HEK293 (cell line): ENCODE data around the gene HOXB9.

Experiments used
- CTCF ChIA-PET: fragments of 350-600 bp; formaldehyde crosslinking; extraction: SDS; loops from one replicate; lab custom pipeline; 2021; ENCODE audit warnings: antibody characterized with exemption; lab: Yijun Ruan, JAX
- POLR2A ChIA-PET: fragments of 300-600 bp; formaldehyde crosslinking; extraction: SDS; loops from one replicate; lab custom pipeline; 2020; ENCODE audit warnings: antibody characterized with exemption, inconsistent platforms; lab: Yijun Ruan, JAX
- H3K27ac ChIP-seq: fragments of 200-500 bp; sonication (Bioruptor generic); 2 replicates; pipeline ENCODE4 v1.5.1; 2014; ENCODE audit warnings: low read depth, low read length, control low read depth, inconsistent platforms; ENCODE audit errors: extremely low read depth
- H3K36me3 ChIP-seq, 2 experiments: fragments of 200-500 bp in 1 of 2; sonication (Bioruptor generic) in 1 of 2; 1 replicate in 1 of 2; 2 replicates in 1 of 2; pipeline ENCODE4 v1.5.1; 2014 to 2017; ENCODE audit warnings: inconsistent platforms in 2 of 2, low read length in 2 of 2; ENCODE audit not compliant: control insufficient read depth in 2 of 2, insufficient read depth in 1 of 2
- H3K4me1 ChIP-seq: fragments of 200-500 bp; sonication (Bioruptor generic); 2 replicates; pipeline ENCODE4 v1.5.1; 2014; ENCODE audit warnings: mild to moderate bottlenecking, low read length, inconsistent platforms; ENCODE audit not compliant: control insufficient read depth, insufficient read depth
- H3K4me3 ChIP-seq: 2 replicates; pipeline ENCODE4 v1.5.1; 2011; ENCODE audit warnings: low read depth, mild to moderate bottlenecking, control low read depth, low read length, moderate library complexity
- H3K9me3 ChIP-seq: fragments of 200-500 bp; sonication (Bioruptor generic); 2 replicates; pipeline ENCODE4 v1.5.1; 2014; ENCODE audit warnings: low read depth, low read length, inconsistent platforms; ENCODE audit not compliant: control insufficient read depth, insufficient read depth
- ELK4 ChIP-seq: IDR thresholded peaks from 2 replicates; pipeline ENCODE4 v1.6.1; 2011; ENCODE audit warnings: mild to moderate bottlenecking, low read depth, low read length, borderline replicate concordance
- GLIS1 ChIP-seq: fragments of 450-650 bp; formaldehyde crosslinking; IDR thresholded peaks from 2 replicates; pipeline ENCODE4 v1.5.1; 2016; ENCODE audit warnings: missing biosample characterization, missing genetic modification characterization
- KLF16 ChIP-seq: fragments of 450-650 bp; formaldehyde crosslinking; IDR thresholded peaks from 2 replicates; pipeline ENCODE4 v1.5.1; 2017; ENCODE audit warnings: missing biosample characterization, missing genetic modification characterization
- PRDM1 ChIP-seq: fragments of 450-650 bp; formaldehyde crosslinking; IDR thresholded peaks from 2 replicates; pipeline ENCODE4; 2016; ENCODE audit warnings: missing biosample characterization, missing genetic modification characterization
- PRDM4 ChIP-seq: fragments of 450-650 bp; formaldehyde crosslinking; IDR thresholded peaks from 2 replicates; pipeline ENCODE4 v1.5.1; 2017; ENCODE audit warnings: missing biosample characterization, missing genetic modification characterization
- ZBTB44 ChIP-seq: fragments of 450-650 bp; IDR thresholded peaks from 2 replicates; pipeline ENCODE4 v1.5.1; 2018; ENCODE audit warnings: missing biosample characterization, mild to moderate bottlenecking, missing genetic modification characterization
- ZIC2 ChIP-seq: fragments of 450-650 bp; formaldehyde crosslinking; IDR thresholded peaks from 2 replicates; pipeline ENCODE4 v1.5.1; 2016; ENCODE audit warnings: missing biosample characterization, missing genetic modification characterization
- ZNF211 ChIP-seq: fragments of 450-650 bp; formaldehyde crosslinking; IDR thresholded peaks from 2 replicates; pipeline ENCODE4 v1.5.1; 2016; ENCODE audit warnings: low read depth, missing biosample characterization, missing genetic modification characterization
- ZNF292 ChIP-seq: fragments of 450-650 bp; formaldehyde crosslinking; IDR thresholded peaks from 2 replicates; pipeline ENCODE4 v1.5.1; 2016; ENCODE audit warnings: low read depth, missing biosample characterization, missing genetic modification characterization, borderline replicate concordance
- ZNF302 ChIP-seq: fragments of 450-650 bp; formaldehyde crosslinking; IDR thresholded peaks from 2 replicates; pipeline ENCODE4 v1.5.1; 2016; ENCODE audit warnings: missing biosample characterization, missing genetic modification characterization, low read depth
- ZNF366 ChIP-seq: fragments of 450-650 bp; formaldehyde crosslinking; conservative IDR thresholded peaks from 2 replicates; pipeline ENCODE4 v1.5.1; 2016; ENCODE audit warnings: missing biosample characterization, missing genetic modification characterization
- ZNF449 ChIP-seq: fragments of 450-650 bp; formaldehyde crosslinking; IDR thresholded peaks from 2 replicates; pipeline ENCODE4 v1.5.1; 2017; ENCODE audit warnings: missing biosample characterization, mild to moderate bottlenecking, missing genetic modification characterization, moderate library complexity
- ZNF530 ChIP-seq: fragments of 450-650 bp; formaldehyde crosslinking; IDR thresholded peaks from 2 replicates; pipeline ENCODE4 v1.5.1; 2016; ENCODE audit warnings: low read depth, missing biosample characterization, missing genetic modification characterization
- ZNF600 ChIP-seq: fragments of 450-650 bp; formaldehyde crosslinking; IDR thresholded peaks from 2 replicates; pipeline ENCODE4 v1.5.1; 2016; ENCODE audit warnings: missing biosample characterization, missing genetic modification characterization

The HOXB9 gene

GRCh38 chr17:48633266-48633677 is 7.1 kb upstream of the HOXB9 start (continued):
- TF ChIP-seq ELK4, result no peak

GRCh38 chr17:48632579-48633265 is 6.6 kb upstream of the HOXB9 start:
- H3K4me3 ChIP-seq, result no peak overlapping the region
- ChIA-PET CTCF (interaction anchor here (0.7 to 1.9 kb wide), 5 partner anchors 20 to 324 kb away, joined by 3 to 5 read pairs (median 3); no protein-coding TSS in a partner anchor), POLR2A (no interaction called here)
- no peaks in the 10 kb centered on the region for H3K4me1 ChIP-seq
- no peak for TF ChIP-seq ZBTB44 (tag by site-specific recombination)
- TF ChIP-seq PRDM1 (tag by site-specific recombination), result peak; percentile 89
- no peak for TF ChIP-seq ZNF211 (tag by site-specific recombination)
- no peak for TF ChIP-seq KLF16 (tag by site-specific recombination)
- no peak for TF ChIP-seq ZNF292 (tag by site-specific recombination)
- TF ChIP-seq ZNF600 (tag by site-specific recombination), result 0 out of 2 replicates have a peak, but pooled peaks have one; percentile 9
- no peak for TF ChIP-seq ZNF302 (tag by site-specific recombination)
- TF ChIP-seq ZNF366 (tag by site-specific recombination), result no peak
- no peak for TF ChIP-seq GLIS1 (tag by site-specific recombination)
- H3K9me3 ChIP-seq, result no peaks in the 10 kb centered on the region
- no peak overlapping the region for H3K27ac ChIP-seq
- peaks cover 8 to 56% of the 10 kb centered on the region in 2 experiments; a peak in 2 of 3 replicates for H3K36me3 ChIP-seq

GRCh38 chr17:48631693-48632578 is 5.8 kb upstream of the HOXB9 start:
- no peak for TF ChIP-seq PRDM4 (tag by site-specific recombination)
- TF ChIP-seq ZNF449 (tag by site-specific recombination), result peak; percentile 83
- TF ChIP-seq ZIC2 (tag by site-specific recombination), result 0 out of 2 replicates have a peak, but pooled peaks have one; percentile 43
- TF ChIP-seq ZNF530 (tag by site-specific recombination), result no peak
- CTCF ChIA-PET, result interaction anchor here (0.8 to 1.9 kb wide), 3 partner anchors 92 to 324 kb away, joined by 3 to 5 read pairs (median 3); no protein-coding TSS in a partner anchor
- Histone ChIP-seq H3K27ac (no peak overlapping the region), H3K4me3 (no peak overlapping the region), H3K36me3 (peaks cover 8 to 52% of the 10 kb centered on the region in 2 experiments; a peak in 2 of 3 replicates), H3K9me3 (no peaks in the 10 kb centered on the region), H3K4me1 (peaks cover 4% of the 10 kb centered on the region; the same call in 1 of the 2 replicates)
- POLR2A ChIA-PET, result interaction anchor here (0.6 kb wide), 1 partner anchor 30 kb away, joined by 3 read pairs; no protein-coding TSS in a partner anchor
